Sigmoid colon (tissue), 7 donors: Measurements from ENCODE around the gene NAP1L5. TPM values are rescaled to one million over a fixed set of nuclear protein-coding genes. Genes with fewer than 3 reads are reported as not detected.

Experiments
- DNase-seq: peaks from one replicate; pipeline ENCODE4 v3.0.0-alpha.2; 2019
- H3K27ac ChIP-seq, 4 donors: fragments of 200-600 bp; sonication (generic); one replicate each; pipeline ENCODE4 v1.5.1; 2016 to 2019; ENCODE audit warnings: mild to moderate bottlenecking in 1 of 4
- H3K27me3 ChIP-seq, 3 donors: fragments of 200-600 bp; sonication (generic); one replicate each; pipeline ENCODE4 v1.5.1; 2019; ENCODE audit warnings: mild to moderate bottlenecking in 1 of 3
- H3K36me3 ChIP-seq, 4 donors: fragments of 200-600 bp; sonication (generic); one replicate each; pipeline ENCODE4 v1.5.1; 2016 to 2019
- H3K4me1 ChIP-seq, 4 donors: fragments of 200-600 bp; sonication (generic); one replicate each; pipeline ENCODE4 v1.5.1; 2017 to 2019
- H3K4me3 ChIP-seq, 4 donors: fragments of 200-600 bp; sonication (generic); one replicate each; pipeline ENCODE4 v1.5.1; 2017 to 2019; ENCODE audit warnings: mild to moderate bottlenecking in 2 of 4, moderate library complexity in 1 of 4
- H3K9me3 ChIP-seq, 4 donors: fragments of 200-600 bp in 3 of 4; sonication (generic) in 3 of 4; one replicate each; pipeline versions ENCODE4 v1.5.1 to v1.6.1; 2013 to 2019
- CTCF ChIP-seq, 4 experiments: fragments of 450-650 bp in 3 of 4; fragments of 200-600 bp in 1 of 4; IDR thresholded peaks; one replicate each; pipeline ENCODE4 v1.5.1; 2016 to 2019; ENCODE audit warnings: antibody characterized with exemption in 4 of 4, mild to moderate bottlenecking in 3 of 4, moderate library complexity in 2 of 4
- EP300 ChIP-seq, 4 donors: sonication (generic); formaldehyde crosslinking; IDR thresholded peaks; one replicate each; pipeline ENCODE4 v1.6.1; 2017; ENCODE audit warnings: antibody characterized with exemption in 4 of 4
- POLR2A ChIP-seq, 2 donors: fragments of 450-650 bp; IDR thresholded peaks; one replicate each; pipeline ENCODE4 v1.6.1; 2016; ENCODE audit warnings: antibody characterized with exemption in 2 of 2, mild to moderate bottlenecking in 2 of 2, moderate library complexity in 2 of 2
- POLR2AphosphoS5 ChIP-seq, 4 donors: sonication (generic); formaldehyde crosslinking; IDR thresholded peaks; one replicate each; pipeline ENCODE4 v1.6.1; 2017; ENCODE audit warnings: antibody characterized with exemption in 4 of 4
- WGBS, 2 donors: extraction: QIAGEN DNeasy Blood & Tissue Kit; methylation state at CpG; one replicate each; pipeline ENCODE4 v1.1.7; 2013; 5-methylcytosine and 5-hydroxymethylcytosine counted together
- intact Hi-C: fragments of 100-400 bp; cut with DNase I; formaldehyde crosslinking; loops from one replicate; pipeline ENCODE4 v1.15.1; 2023
- polyA plus RNA-seq, 3 donors: library from polyadenylated mRNA; stranded (reverse); fragments of 200-250 nt; gene quantifications; one replicate each; pipeline ENCODE4 v1.2.3, GENCODE V29; 2013
- total RNA-seq, 4 donors: library from RNA; depleted of rRNA; stranded (reverse); fragments of >200 nt; gene quantifications; one replicate each; pipeline ENCODE4 v1.1.0, GENCODE V29; 2016
- donor health status: healthy with polysubstance abuse.
- donor health status: Bipolar disorder and iron deficiency.
- donor health status: healthy.

The NAP1L5 gene
- total and polyA plus RNA-seq, 7 donors, result 1.4 to 13.6 (median 7.3) TPM

- Histone ChIP-seq H3K4me3 (no peak overlapping the region), H3K27me3 (no peaks in the 10 kb centered on the region), H3K4me1 (peaks cover 0 to 36% (median 32%) of the 10 kb centered on the region in 4 donors), H3K27ac (peak overlapping the region; percentile 50 to 71 (median 59)), H3K36me3 (peaks cover 0 to 17% (median 0%) of the 10 kb centered on the region in 4 donors), H3K9me3 (no peaks in the 10 kb centered on the region)
- WGBS, 2 donors, result 19 to 23% methylated on average over 14 of the region's 14 CpGs
- intact Hi-C loops, result no loop called here
- no peak for TF ChIP-seq POLR2A (IDR thresholded peaks at IDR 0.05)
- TF ChIP-seq EP300 (IDR thresholded peaks at IDR 0.05), result no peak
- TF ChIP-seq POLR2AphosphoS5 (IDR thresholded peaks at IDR 0.05), result peak in 3 of 4 donors; percentile 59 to 74 (median 65)
- TF ChIP-seq CTCF (IDR thresholded peaks at IDR 0.05), result no peak
- peak; percentile 82 for DNase-seq
Measured at GRCh38 chr4:88737307-88737941, 39.8 kb upstream of the NAP1L5 start.

- TF ChIP-seq CTCF (IDR thresholded peaks at IDR 0.05), result no peak
- TF ChIP-seq POLR2AphosphoS5 (IDR thresholded peaks at IDR 0.05), result no peak
- TF ChIP-seq EP300 (IDR thresholded peaks at IDR 0.05), result no peak
- no peak for TF ChIP-seq POLR2A (IDR thresholded peaks at IDR 0.05)
- H3K27me3 ChIP-seq, result no peaks in the 10 kb centered on the region
- intact Hi-C loops, result no loop called here
- no peak for DNase-seq
- 88 to 95% methylated on average over 3 of the region's 3 CpGs for WGBS, 2 donors
- H3K9me3 ChIP-seq, result no peaks in the 10 kb centered on the region
- H3K4me3 ChIP-seq, result no peak overlapping the region
- peaks cover 0 to 28% (median 1%) of the 10 kb centered on the region in 4 donors for H3K36me3 ChIP-seq
- peak overlapping the region; percentile 50 to 71 (median 59) for H3K27ac ChIP-seq
- peaks cover 0 to 36% (median 32%) of the 10 kb centered on the region in 4 donors for H3K4me1 ChIP-seq
Measured at GRCh38 chr4:88736264-88736663, 38.6 kb upstream of the NAP1L5 start.

GRCh38 chr4:88735564-88735963 is 37.9 kb upstream of the NAP1L5 start:
- no peak for DNase-seq
- Histone ChIP-seq H3K27ac (peak overlapping the region in 3 of 4 donors; percentile 8 to 71 (median 68)), H3K4me1 (peaks cover 0 to 36% (median 32%) of the 10 kb centered on the region in 4 donors), H3K9me3 (no peaks in the 10 kb centered on the region), H3K4me3 (no peak overlapping the region), H3K36me3 (peaks cover 0 to 35% (median 8%) of the 10 kb centered on the region in 4 donors), H3K27me3 (no peaks in the 10 kb centered on the region)
- no peak for TF ChIP-seq EP300 (IDR thresholded peaks at IDR 0.05)
- no peak for TF ChIP-seq CTCF (IDR thresholded peaks at IDR 0.05)
- peak in 2 of 4 donors; percentile 44 to 52 for TF ChIP-seq POLR2AphosphoS5 (IDR thresholded peaks at IDR 0.05)
- no peak for TF ChIP-seq POLR2A (IDR thresholded peaks at IDR 0.05)
- WGBS, 2 donors, result 91 to 98% methylated on average over 1 of the region's 1 CpG
- intact Hi-C loops, result no loop called here

GRCh38 chr4:88734403-88734949 is 36.8 kb upstream of the NAP1L5 start:
- Histone ChIP-seq H3K9me3 (no peaks in the 10 kb centered on the region), H3K27me3 (no peaks in the 10 kb centered on the region), H3K36me3 (peaks cover 0 to 46% (median 14%) of the 10 kb centered on the region in 4 donors), H3K27ac (no peak overlapping the region), H3K4me3 (no peak overlapping the region), H3K4me1 (peaks cover 0 to 36% (median 32%) of the 10 kb centered on the region in 4 donors)
- TF ChIP-seq POLR2AphosphoS5 (IDR thresholded peaks at IDR 0.05), result no peak
- TF ChIP-seq POLR2A (IDR thresholded peaks at IDR 0.05), result no peak
- TF ChIP-seq EP300 (IDR thresholded peaks at IDR 0.05), result no peak
- TF ChIP-seq CTCF (IDR thresholded peaks at IDR 0.05), result no peak
- 83 to 98% methylated on average over 3 of the region's 3 CpGs for WGBS, 2 donors
- intact Hi-C loops, result no loop called here
- no peak for DNase-seq
